Stimulated activated CD8-positive, alpha-beta memory T cell treated with anti-CD3 and anti-CD28 coated beads, Interleukin-4, amount 100 ng/mL, for 4 hours (primary cell): ENCODE results near the gene TTC7B.

ENCODE experiments used
- DNase-seq, 2 donors: peaks; one replicate each; pipeline ENCODE4 v3.0.0-alpha.2; 2020; ENCODE audit warnings: low read depth in 2 of 2, low spot score in 1 of 2

The TTC7B gene

DNA sequence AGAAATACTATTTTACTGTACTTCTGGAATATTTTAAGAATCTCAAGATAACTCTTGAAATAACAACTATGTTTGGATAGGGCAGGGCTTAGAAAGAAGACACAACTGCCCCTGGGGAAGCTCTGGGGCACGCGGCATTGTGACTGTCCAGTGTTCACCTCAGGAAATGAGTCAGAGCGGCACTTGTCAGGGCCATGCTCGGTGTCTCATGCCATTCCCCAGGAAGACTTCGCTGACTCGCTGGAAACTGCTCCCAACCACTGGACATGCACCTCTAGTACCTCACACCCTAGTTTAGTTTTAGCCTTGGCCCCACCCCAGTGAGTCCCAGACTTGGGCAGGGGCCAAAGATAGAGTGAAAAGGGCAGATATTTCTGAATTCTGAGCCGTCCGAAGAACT, 192.0 kb downstream of the TTC7B start:
- no peak for DNase-seq

DNA sequence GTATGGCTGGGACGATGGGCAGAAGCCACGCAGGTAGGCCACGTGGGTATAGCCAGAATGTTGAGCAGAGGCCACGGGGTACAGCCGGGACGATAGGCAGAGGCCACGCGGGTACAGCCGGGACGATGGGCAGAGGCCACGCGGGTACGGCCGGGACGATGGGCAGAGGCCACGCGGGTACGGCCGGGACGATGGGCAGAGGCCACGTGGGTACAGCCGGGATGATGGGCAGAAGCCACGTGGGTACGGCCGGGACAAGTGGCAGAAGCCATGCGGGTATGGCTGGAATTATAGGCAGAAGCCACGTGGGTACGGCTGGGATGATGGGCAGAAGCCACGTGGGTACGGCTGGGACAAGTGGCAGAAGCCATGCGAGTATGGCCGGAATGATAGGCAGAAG, 195.0 kb downstream of the TTC7B start:
- no peak for DNase-seq

DNA sequence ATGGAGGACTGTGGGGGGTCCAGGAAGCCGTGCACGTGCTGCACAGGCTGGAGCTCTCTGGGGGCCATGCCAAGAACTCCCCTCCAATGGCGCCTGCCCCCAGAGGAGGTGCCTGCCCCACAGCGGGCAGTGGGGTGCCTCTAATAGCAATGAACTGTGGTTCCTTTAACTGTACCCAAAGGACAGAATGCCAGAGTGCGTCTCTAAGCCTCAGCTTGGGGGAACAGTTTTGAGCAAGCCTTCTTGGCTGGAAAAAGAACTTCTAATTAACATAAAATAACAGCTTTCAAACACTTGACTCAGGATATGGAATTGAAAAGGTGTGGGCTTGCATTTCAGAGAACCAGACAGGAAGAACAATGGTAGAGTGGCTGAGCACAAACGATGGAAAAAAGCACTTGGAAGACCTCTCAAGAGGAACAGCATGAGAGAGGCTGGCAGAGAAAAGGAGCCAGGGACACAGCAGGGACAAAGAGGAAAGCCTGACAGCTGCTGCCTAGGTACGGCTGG, 195.6 kb downstream of the TTC7B start:
- no peak for DNase-seq

DNA sequence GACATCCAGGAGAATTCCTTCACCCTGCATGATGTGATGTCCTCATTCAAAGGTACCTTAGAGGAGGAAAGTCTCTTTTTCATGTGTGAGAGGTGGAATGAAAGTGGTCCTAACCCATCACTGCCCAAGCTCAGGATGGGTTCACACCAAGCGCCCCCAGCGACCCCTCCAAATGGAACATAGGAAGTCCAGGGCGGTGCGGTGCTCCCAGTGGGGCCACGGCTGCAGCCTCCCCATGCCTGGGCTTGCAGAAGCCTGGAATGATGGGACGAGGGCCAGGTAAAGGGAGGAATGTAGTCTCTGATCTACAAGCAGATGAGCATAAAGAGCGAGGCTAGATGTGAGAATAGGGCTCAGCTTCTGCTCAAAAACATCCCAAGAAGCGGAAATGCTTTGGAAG, 196.3 kb downstream of the TTC7B start:
- DNase-seq, result no peak

DNA sequence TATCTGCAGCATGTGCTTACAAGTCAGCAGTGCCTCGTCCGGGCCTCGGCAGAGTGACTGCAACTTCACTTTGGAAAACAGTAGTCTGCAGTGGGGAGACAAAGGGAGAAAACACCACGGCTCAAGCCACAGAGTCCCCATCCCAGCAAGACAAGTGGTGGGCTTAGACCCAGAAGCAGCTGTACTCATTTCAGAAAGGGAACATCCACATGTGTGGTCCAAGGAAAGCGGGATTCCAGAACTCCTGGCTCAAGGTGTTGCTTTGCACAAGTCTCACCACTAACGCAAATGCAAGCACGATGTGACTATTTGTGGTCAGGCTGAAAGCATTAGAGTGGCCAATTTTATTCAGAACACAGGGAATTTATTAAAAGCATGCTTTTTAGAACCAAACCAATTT, 198.3 kb downstream of the TTC7B start:
- no peak for DNase-seq

DNA sequence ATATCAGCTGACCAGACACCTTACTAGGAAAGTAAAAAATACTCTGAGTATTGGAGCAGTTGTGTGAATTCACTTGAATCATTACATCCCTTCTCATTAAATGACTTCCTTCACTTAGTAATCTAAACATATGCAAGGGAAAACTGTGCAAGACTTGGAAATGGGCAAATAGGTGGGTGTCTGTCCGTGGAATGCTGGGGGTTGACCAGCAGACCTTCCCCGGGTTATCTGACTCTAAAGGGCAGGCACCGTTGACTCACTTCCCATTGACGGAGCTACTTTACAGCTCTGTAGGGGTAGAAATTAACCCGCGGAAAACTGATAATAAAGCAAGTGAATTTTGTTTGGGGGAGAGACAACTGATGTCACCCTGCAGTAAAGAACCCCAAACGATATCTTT, 199.3 kb downstream of the TTC7B start:
- DNase-seq, result no peak

DNA sequence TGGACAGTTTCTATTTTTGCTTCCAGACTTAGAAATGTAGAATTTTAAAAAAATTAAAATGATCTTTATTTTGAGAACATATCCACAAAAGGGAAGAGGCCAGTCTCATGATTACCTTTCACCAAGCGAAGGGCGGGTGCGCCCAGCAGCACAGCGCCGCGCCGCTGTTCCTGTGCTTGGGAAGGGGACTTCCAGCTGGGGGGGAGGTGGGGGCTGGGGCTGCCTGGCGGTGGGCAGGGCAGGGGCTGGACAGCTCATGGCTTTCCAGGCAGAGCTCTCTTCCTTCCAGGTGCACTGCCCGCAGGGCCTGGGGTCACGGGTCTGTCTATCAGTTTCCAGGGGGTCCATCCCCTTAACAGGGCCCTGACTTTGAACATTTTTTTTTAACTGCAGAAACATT, 199.9 kb downstream of the TTC7B start:
- no peak for DNase-seq

DNA sequence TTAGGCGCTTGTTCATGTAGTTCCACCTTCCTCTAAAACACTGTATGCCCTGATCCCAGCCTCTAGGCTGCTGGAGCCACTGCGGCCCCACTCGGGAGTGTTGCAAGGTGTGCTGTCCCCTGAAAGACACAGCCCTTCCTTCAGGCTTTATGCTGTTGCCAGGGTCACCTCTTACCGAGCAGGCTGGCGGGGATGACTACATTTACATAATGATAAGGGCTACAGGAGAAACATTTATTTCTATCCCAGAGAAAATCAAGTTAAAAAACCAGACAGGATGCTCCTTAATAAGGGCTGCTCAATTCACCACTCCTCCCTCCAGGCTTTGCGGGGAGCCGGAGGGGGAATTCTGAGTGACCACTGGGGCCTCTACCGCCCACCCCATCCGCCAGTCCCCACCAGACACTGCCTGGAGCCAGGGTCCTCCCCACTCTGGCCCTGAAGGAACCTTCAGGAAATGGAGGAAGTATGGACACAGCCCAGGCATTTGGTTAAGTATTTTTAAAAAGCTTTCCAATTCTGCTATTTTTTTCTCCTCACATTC, 200.6 kb downstream of the TTC7B start:
- DNase-seq, result no peak

DNA sequence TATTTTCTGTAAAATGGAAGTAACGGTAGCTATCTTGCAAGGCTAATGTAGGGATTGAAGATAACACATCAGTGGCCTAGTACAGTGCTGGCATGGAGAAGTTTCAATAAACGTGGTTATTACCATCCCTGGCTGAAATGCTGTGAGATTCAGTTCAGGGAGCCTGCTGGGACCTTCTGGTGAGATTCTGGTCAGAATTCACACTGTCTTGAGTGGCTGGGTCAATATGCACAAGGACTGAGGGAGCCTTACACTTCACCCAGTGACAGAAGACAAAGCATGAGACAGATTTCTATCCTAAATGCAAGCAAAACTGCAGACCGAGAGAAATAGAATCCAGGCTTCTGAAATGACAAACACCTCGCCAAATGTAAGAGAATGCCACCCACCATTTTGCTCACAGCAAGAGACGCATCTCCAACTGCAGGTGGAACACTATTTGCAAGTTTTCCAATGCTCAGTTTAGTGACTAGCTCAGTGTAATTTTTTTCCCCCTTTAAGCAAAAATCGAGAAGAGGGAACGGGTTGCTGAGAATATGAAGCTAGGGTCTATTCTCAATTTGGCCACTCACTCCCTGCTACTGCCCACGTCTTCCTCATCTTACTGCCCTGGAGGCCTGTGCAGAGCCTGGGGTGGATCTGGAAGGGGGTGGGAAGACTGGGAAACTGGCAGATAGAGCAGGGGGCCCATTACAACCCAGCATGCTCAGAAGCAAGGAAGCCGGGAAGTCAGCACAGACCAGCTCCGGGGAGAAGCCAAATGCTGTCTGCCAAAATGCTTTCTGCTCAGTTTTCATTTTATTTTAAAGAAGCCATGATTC, 201.3 kb downstream of the TTC7B start:
- no peak for DNase-seq

DNA sequence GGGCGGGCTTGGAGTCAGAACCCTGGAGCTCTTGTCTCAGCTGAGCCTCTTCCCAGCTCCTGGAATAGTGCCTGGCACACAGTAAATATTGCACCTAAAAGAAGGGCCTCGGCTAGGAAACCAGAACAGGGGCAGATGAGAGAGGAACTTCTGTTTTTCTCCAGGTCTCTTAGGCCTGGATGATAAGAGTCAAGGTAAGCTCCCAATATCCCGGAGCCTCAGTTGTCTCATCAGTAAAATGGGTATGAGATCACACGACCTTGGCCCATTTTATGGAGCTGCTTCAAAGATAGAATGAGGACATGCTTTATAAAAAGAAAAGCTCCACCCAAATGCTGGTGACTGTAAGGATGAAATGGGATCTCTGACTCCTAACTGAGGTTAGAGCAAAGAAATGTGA, 202.2 kb downstream of the TTC7B start:
- no peak for DNase-seq

DNA sequence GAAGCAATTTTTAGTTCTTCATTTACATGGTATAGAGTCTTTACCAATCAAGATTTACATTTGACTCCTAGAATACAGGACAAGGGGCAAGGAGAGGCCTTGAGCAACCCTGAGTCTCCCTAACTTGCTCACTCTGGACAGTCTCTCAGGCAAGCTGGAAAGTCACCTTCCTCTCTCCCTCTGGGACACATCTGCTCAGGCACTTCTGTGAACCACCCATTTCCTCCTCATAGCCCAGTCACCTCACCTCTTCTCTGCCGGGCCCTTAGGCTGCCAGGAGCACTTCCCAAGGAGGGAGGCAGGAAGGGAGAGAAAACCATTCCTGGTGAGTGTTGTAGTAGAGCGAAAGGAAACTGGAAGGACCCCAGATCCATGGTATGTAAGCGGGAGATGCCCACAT, 202.8 kb downstream of the TTC7B start:
- no peak for DNase-seq

DNA sequence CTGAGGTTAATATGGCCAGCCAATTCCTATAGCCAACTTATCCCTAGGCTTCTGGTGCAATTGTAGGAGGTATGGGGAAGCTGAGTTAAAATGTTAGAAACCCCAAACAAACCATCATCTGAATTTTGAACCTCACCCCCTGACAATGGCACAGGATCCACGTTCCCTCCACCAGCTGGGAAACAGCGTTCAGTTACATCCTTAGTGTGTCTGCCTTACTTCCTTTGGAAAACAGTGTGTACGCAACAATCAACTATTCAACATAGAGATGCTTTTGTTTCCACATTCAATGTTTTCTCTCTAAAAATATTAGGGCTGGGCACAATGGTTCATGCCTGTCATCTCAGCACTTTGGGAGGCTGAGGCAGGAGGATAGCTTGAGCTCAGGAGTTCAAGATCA, 203.4 kb downstream of the TTC7B start:
- no peak for DNase-seq

DNA sequence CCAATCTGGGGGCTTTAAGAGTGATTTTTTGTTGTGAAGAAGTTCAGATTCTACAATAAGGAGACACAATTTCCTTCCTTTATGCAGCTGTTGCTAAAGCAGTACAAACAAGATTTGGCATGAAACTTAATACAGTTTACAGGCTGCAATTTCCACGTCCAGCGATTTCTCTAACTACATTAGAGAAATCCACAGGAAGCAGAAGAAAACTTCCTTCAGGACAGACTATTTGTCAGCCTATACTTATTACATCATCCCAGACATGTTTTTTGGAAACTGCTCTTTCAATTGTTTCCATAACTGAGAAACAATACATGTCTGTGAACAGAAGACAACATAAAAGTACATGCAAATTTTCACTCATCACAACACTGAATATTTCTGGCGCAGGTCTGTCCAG, 204.3 kb downstream of the TTC7B start:
- DNase-seq, result no peak

DNA sequence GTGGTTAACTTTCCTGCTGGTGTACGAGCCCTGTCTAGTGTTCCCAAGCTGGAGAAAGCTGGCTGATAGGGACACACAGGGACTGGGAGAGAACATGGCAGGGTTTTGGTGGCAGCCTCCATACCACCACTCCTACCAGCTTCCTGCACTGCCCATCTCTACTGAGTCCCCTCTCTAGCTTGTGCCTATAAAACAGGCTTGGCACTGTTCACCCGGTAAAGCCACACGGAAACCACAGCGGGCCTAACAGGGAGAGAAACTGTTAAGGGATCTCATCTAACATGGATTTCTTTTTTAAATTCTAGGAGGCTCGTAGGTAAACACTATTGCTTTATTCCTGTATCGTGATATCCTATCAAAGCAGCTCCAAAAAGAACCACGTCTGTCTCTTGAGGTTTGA, 204.7 kb downstream of the TTC7B start:
- no peak for DNase-seq

DNA sequence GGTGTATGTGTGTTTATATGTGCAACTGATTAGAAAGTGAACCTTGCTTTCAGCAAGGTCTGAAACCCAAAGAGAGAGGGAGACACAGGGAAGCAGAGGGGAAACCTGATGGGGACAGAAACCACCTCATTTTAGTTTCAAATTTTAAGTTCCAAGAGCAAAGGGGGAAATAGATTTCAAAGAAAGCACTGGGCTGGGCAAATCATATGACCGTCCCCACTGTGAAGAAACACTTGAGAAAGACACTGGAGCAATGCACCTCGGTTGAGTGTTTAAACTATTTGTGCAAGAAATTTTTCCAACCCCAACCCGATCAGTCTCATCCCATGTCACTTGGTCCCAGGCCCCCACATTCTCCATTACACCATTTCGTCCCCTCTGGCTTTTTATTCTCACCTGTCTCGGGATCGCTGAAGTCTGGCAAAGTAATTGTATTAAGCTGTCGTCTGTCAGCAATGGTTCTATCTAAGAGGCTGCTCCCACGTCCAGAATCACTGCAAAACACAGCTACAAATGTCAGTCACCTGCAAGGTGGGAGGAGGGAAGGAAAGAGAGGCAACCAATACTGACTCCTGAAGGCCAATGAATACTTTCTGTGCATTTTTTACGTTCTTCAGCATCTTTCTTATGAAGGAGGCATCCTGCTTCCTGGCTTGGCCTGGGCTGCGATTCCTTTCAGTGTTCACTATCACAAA, 205.7 kb downstream of the TTC7B start:
- no peak for DNase-seq

DNA sequence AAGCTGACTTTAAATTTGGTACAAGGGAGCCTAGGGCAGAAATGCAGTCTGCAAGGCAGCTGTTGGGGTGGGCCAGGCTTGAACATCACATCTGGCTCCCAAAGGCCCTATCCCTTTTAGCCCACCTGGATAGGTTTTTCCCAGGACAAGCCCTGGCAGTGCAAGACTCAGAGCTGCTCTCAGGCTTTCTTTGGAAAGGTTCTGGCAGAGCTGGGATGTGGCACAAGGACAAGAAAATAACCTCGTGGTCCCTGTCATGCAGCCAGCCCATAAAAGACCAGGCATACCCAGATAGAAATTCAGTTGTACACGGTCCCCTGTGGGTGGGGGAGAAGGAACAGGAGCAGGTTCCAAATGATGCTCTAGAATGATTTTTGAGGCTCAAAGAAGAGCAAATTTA, 206.9 kb downstream of the TTC7B start:
- no peak for DNase-seq

DNA sequence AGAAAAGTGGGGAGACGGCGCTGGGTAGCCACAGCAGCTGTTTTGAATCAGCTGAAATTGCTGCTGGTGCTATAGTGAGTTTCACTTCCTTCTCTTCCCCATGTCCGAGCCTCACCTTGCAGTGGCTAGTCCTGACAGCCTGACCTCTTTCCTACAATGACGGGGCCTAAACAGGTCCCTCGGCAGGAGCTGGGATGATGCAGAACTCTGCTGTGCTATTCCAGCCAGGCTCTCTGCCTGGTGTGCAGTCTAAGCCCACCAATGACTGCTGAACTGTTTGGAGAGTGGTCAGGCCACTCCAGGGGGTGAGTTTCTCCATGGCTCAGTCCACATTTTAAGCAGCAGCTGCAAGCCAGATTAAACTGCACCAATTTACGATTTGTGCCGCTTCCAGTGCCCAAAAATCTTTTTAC, 207.3 kb downstream of the TTC7B start:
- DNase-seq, result no peak

DNA sequence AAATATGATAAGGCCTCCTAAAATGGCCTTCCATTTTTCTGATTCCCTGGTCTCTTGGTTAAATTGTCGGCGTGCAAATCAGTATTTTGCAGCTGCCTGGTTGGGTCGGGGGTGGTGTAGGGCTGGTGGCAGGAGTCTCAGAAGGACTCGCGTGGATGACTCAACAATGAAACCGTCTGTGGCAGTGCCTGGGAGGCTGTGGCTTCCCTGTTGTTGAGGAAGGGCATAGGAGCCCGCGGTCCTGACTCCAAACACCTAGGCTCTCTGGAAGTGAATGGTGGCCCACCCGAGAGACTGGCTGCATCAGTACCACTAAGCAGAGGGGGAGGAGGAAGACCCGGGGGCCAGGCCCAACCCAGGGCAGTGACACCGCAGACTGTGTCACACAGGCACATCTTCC, 207.9 kb downstream of the TTC7B start:
- DNase-seq, result no peak

DNA sequence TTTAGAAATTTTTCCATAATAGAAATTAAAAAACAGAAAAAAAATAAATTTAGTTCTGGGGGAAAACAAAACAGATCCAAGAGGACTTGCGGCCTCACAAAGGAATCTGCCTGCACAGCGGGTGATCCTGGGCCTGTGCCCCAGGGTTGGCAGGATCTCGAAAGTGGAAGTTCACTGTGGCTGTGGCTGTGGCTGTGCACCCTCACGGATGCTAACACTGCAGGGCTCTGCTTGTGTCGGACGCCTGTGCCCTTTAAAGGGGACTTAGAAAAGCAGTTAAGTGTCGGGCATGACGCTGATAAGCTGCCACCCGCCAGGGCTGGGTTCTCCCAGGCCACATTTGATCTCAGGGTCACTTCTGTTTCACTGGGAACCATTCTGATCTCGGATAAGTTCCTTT, 209.1 kb downstream of the TTC7B start:
- no peak for DNase-seq

DNA sequence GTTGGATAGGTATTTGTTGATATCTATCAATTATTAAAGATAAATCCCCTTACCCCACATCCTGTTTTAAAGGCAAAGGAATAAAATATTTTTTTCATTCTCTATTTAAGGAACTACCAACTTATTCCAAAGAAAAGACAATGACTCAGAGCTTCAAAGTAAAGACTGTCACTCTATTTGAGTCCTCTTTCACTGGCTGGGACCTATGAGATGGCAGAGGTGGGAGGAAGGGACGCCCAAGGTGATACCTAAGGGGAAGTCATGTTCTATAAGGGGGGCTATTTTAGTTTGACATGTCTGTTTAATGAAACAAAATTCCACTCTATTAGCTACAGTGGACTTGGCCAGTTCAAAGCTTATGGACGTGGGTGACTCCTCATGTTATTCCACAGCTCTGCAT, 209.8 kb downstream of the TTC7B start:
- DNase-seq, result no peak

DNA sequence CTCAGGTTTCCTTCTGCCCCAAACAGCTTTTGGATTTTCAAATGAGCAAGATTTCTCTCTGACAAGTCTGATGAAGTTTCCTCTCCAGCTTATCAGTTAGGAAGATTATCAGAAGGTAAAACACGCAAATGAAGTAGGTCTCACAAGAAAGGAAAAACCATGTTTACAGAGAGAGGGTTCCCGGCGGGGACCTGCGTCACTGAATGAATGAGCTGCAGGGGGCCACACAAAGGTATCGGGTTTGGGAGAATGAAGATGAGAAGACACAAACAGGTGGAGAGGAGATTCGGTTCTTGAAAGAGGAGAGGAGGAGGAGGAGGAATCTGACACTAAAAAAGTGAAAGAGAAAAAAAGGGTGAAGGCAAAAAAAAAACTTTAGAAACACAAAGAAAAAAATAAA, 210.8 kb downstream of the TTC7B start:
- DNase-seq, result no peak

DNA sequence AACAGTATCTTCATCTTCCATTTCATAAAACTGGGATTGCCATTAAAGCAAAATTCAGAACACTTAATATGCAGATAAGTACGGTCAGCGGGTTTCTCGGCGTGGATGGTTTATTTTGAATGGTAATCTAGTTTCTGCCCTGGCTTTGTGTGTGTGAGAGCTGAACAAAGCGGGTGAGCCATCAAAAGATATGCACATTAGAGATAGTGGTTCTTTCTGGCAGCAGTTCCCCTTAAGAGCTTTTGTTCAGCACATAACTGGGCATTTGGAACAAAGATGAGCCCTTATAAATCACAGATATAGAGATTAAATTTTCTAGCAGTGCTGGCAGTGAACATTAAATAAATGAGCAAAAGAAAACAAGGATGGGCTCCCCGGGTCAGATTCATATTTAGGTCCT, 211.9 kb downstream of the TTC7B start:
- no peak for DNase-seq
